ENCODE measurements around the gene ELOF1. TPM values are rescaled to one million over a fixed set of nuclear protein-coding genes. Genes with fewer than 3 reads are reported as not detected.

ELOF1 gene
- total RNA-seq = 24.5 and 30.2 TPM in 2 replicates

GRCh38 chr19:11558881-11559828 lies at the start of gene ELOF1:
Gene ELOF1 (minus strand): TSS chr19:11559230. CDS start chr19:11554347, 4,883 bp downstream.

DNA sequence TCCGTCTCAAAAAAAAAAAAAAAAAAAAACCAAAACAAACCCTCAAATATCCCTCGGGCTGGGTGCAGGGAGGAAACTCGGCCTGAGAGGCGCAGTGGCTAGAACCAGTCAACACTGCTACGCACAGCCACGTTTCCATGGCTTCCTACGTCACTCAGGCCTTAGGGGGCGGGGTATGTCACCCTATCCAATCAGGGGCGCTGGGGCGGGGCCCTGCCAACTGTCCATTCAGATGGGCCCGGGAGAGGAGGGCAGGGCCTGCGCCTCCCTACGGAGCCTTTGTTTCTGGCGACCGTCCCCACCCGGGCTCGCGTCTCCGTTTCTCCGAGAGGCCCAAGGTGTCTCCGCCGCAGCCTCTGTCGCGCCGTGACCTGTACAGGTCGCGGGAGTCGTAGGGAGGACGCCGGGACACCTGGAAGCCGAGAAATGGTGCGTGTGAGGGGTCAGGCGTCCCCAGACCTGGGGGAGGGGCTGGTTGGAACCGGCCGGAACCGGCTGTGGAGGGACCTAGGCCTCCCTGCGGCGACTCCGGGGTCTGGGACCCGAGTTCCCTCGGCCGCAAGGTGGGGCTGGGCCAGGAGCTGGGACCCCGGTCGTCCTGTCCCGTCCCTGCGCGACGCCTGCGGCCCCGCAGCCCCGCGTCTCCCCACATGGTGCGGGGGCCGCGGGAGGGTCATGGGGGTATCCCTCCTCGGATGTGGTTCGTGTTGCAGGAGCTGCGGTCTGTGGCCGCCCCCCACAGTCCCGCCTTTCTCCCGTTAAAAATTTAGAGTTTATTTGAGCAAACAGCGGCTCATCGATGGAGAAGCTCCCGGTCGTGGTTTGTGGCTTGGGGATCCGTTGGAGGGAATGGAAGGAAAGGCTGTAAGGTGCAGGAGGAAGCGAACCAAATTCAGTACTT lies 38.4 kb upstream of the ELOF1 start, which contains the start of gene ZNF627:
ZNF627 (plus strand) TSS at position 282 of the 901 bp plus-strand sequence; CDS start at position 427, 145 bp downstream.

GRCh38 chr19:11577451-11578257 lies 18.6 kb upstream of the ELOF1 start, which contains the start of gene ACP5:
Gene ACP5 (minus strand): TSS chr19:11577645. CDS start chr19:11577317, 328 bp downstream.

DNA sequence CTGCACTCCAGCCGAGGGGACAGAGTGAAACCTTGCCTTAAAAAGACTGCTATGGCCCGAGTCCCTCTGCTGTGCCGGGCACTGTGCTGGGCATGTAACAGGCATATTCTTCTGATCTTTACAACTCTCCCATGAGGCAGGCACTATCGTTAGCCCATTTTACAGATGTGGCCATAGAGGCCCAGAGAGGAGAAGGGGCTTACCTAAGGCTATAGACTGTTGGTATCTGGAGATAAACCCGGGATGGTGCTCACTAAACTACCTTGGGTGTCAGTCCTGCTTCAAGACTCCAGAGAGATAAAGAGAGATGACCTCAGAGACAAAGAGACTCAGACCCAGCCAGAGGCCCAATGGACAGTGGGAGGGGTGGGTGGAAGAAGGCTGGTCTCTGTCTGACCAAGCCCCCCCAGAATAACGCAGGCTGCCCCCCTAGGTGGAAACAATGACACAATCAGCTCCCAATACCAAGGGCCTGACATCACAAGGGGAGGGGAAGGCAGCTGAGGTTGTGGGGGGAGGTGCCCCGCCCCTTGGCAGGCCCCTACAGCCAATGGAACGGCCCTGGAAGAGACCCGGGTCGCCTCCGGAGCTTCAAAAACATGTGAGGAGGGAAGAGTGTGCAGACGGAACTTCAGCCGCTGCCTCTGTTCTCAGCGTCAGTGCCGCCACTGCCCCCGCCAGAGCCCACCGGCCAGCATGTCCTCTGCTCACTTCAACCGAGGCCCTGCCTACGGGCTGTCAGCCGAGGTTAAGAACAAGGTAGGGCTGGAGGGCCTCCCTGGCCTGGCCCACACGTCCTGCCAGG lies 20.6 kb downstream of the ELOF1 start, which contains the start of gene CNN1:
CNN1 (plus strand) TSS at position 620 of the 805 bp plus-strand sequence; CDS start at position 697, 77 bp downstream.

DNA sequence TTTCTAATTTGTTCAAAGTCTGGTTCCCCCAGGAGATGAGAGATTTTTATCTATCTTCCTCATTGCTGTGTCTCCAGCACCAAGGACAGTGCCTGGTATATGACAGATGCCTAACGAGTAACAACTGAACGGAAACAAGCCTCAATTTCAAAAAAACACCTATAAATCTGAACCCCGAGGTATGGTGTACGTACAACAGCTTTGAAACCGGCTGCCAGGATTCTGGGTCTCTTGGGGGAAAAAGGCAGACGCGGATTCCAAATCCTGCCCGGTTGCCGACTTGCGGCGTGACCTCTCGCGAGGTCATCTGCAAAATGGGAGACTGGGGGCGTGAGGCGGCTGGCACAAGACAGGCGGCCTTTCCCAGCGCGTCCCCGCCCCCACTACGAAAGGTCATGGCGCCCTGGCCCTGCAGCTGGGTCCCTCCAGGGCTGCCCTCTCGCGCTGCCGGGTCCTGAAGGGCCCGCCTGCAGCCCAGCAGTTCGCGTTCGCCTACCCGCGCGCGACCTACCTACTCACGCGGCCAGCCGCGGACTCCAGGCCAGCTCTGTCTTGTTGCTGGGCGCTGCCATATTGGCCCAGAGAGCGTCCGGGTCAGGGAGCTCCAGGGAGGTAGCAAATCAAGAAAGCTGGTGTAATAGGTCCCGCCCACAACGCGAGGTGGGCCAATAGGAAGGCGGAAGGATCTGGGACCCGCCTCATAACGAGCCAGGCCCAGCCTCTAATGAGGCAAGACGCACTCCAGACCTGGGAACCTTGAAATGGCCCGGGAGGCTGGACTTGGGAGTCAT lies 30.3 kb downstream of the ELOF1 start, which contains the start of gene ECSIT:
ECSIT (minus strand) TSS at position 584 of the 791 bp plus-strand sequence. CDS start 9,964 bp downstream, outside the sequence.

DNA sequence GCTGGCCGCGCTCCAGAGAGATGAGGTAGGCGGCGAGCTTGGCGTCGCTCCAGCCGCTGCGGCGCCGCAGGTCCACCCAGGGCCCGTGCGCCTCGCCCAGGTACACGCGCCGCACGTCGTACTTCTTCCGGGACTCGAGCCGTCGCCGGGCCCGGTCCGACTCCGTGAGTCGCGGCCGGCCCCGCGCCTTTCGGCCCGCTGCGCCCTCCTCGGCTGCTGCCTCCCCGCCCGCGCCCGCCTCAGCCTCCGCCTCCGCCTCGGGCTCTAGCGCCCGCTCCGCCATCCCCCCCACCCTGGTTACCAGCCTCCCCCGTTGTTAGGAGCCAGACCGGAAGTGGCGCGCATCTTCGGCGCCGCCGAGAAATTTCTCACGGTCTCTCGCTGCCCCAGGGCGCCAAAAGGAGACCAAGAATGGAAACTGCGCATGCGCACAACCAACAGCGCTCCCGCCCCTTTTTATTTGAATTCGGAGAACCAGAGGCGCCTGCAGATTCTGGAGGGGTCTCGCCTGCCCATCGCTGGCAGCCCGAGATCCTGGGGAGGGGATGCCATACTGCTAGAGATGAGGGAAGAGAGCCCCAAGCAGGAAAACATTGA lies 53.4 kb downstream of the ELOF1 start, which contains the start of gene ZNF653:
ZNF653 (minus strand) TSS at position 336 of the 597 bp plus-strand sequence; CDS start at position 283, 53 bp downstream.

Other genes with a start within 250 kb of the ELOF1 start
- gene RAB3D, start 219.6 kb downstream of the ELOF1 start, total RNA-seq = 31.8 and 32.2 TPM in 2 replicates
- gene TMEM205, start 213.0 kb downstream of the ELOF1 start, total RNA-seq = 133 and 199 TPM in 2 replicates
- gene CCDC159, start 212.7 kb downstream of the ELOF1 start, total RNA-seq = 3.8 and 6.2 TPM in 2 replicates
- 3.8 and 6.2 TPM in 2 replicates for gene PLPPR2, start 203.8 kb downstream of the ELOF1 start, total RNA-seq
- 0.61 and 0.65 TPM in 2 replicates for gene SWSAP1, start 184.6 kb downstream of the ELOF1 start, total RNA-seq
- 5.6 and 6.8 TPM in 2 replicates for gene EPOR, start 174.9 kb downstream of the ELOF1 start, total RNA-seq
- 2.1 and 3.2 TPM in 2 replicates for gene RGL3, start 139.9 kb downstream of the ELOF1 start, total RNA-seq
- under 0.01 TPM in 1 of 2 replicates, not detected in the other for gene ODAD3, start 124.1 kb downstream of the ELOF1 start, total RNA-seq
- gene PRKCSH, start 123.6 kb downstream of the ELOF1 start, total RNA-seq = 99.2 and 102 TPM in 2 replicates
- gene ELAVL3, start 78.2 kb downstream of the ELOF1 start, total RNA-seq = not detected in 2 replicates
- 6.8 and 7.9 TPM in 2 replicates for gene ZNF653, start 53.4 kb downstream of the ELOF1 start, total RNA-seq
- gene ECSIT, start 30.1 kb downstream of the ELOF1 start, total RNA-seq = 34.1 and 38.9 TPM in 2 replicates
- 0.32 and 2.0 TPM in 2 replicates for gene CNN1, start 20.4 kb downstream of the ELOF1 start, total RNA-seq
- not detected in 2 replicates for gene ACP5, start 18.4 kb upstream of the ELOF1 start, total RNA-seq
- 21.9 and 25.7 TPM in 2 replicates for gene ZNF627, start 38.3 kb upstream of the ELOF1 start, total RNA-seq
- gene ZNF823, start 179.7 kb upstream of the ELOF1 start, total RNA-seq = 3.9 and 8.8 TPM in 2 replicates
- 4.5 and 8.7 TPM in 2 replicates for gene ZNF441, start 207.8 kb upstream of the ELOF1 start, total RNA-seq
- gene ZNF491, start 239.3 kb upstream of the ELOF1 start, total RNA-seq = 0.65 and 1.5 TPM in 2 replicates

All from epithelial cell of umbilical artery (primary cell).